GM12878 (cell line): ENCODE results near the gene RAMACL.

ENCODE experiments used
- BCLAF1 ChIP-seq: fragments of 450-650 bp; IDR thresholded peaks from 2 replicates; pipeline ENCODE4 v1.6.1; 2017; ENCODE audit warnings: antibody characterized with exemption, mild to moderate bottlenecking, moderate library complexity
- CTCF ChIP-seq, 3 experiments: IDR thresholded peaks in 2 of 3; conservative IDR thresholded peaks in 1 of 3; 2 replicates each; pipeline ENCODE4 v1.5.1; 2011; ENCODE audit warnings: low read depth in 3 of 3, low read length in 3 of 3, mild to moderate bottlenecking in 3 of 3, control low read depth in 2 of 3, moderate library complexity in 2 of 3, inconsistent platforms in 1 of 3, mixed read lengths in 1 of 3; ENCODE audit not compliant: control insufficient read depth in 2 of 3, insufficient read depth in 1 of 3; ENCODE audit errors: extremely low read depth in 1 of 3
- DPF2 ChIP-seq: fragments of 450-650 bp; IDR thresholded peaks from 2 replicates; pipeline ENCODE4 v1.6.1; 2017; ENCODE audit warnings: mild to moderate bottlenecking
- ESRRA ChIP-seq: IDR thresholded peaks from 2 replicates; pipeline ENCODE4 v1.6.1; 2012; ENCODE audit warnings: mild to moderate bottlenecking, low read length, improper control_type of control experiment
- EZH2 ChIP-seq: IDR thresholded peaks from 2 replicates; pipeline ENCODE4 v1.6.1; 2012; ENCODE audit warnings: low read depth, mild to moderate bottlenecking, control low read depth, inconsistent platforms, low read length, borderline replicate concordance; ENCODE audit not compliant: control insufficient read depth
- IRF4 ChIP-seq: IDR thresholded peaks from 2 replicates; pipeline ENCODE4 v1.6.1; 2011; ENCODE audit warnings: low read depth, low read length
- NRF1 ChIP-seq: conservative IDR thresholded peaks from 2 replicates; pipeline ENCODE4 v1.6.1; 2011; ENCODE audit warnings: mild to moderate bottlenecking, low read depth, low read length, improper control_type of control experiment
- REST ChIP-seq: IDR thresholded peaks from 2 replicates; pipeline ENCODE4 v1.6.1; 2012; ENCODE audit warnings: mild to moderate bottlenecking, low read depth, low read length
- RFX5 ChIP-seq: IDR thresholded peaks from 2 replicates; pipeline ENCODE4 v1.6.1; 2011; ENCODE audit warnings: low read depth, low read length, improper control_type of control experiment
- SP1 ChIP-seq: IDR thresholded peaks from one replicate; pipeline ENCODE4 v1.6.1; 2011; ENCODE audit warnings: low read depth, low read length
- STAT1 ChIP-seq: fragments of 450-650 bp; conservative IDR thresholded peaks from 2 replicates; pipeline ENCODE4 v1.6.1; 2014; ENCODE audit warnings: antibody characterized with exemption, mild to moderate bottlenecking
- WRNIP1 ChIP-seq: IDR thresholded peaks from 2 replicates; pipeline ENCODE4 v1.6.1; 2011; ENCODE audit warnings: low read depth, low read length, improper control_type of control experiment, borderline replicate concordance

GRCh38 chr6:166565084-166565967 is 21.2 kb downstream of the RAMACL start:
- TF ChIP-seq STAT1 (no peak), RFX5 (no peak), REST (no peak), CTCF (IDR thresholded peaks at IDR 0.05 in 2 of 3, conservative IDR thresholded peaks at IDR 0.05 in 1 of 3; ENCODE audit: control insufficient read depth in 2 of 3, extremely low read depth in 1 of 3, insufficient read depth in 1 of 3, low read depth in 3 of 3, low read length in 3 of 3) (no peak), IRF4 (no peak), SP1 (no peak), EZH2 (no peak), WRNIP1 (no peak), ESRRA (no peak), BCLAF1 (no peak), DPF2 (no peak), NRF1 (no peak)
